Loucy (cell line): ENCODE results near the gene BPIFB1.

Source experiments
- H2AFZ ChIP-seq: fragments of 200-600 bp; sonication (generic); 2 replicates; pipeline ENCODE4 v1.6.0; 2016; ENCODE audit warnings: antibody characterized with exemption, mild to moderate bottlenecking, low read length, moderate library complexity
- H3F3A ChIP-seq: fragments of 200-600 bp; 2 replicates; pipeline ENCODE4 v1.6.0; 2016; ENCODE audit warnings: antibody characterized with exemption, low read depth, mild to moderate bottlenecking
- H3K27me3 ChIP-seq: fragments of 200-600 bp; sonication (generic); 2 replicates; pipeline ENCODE4 v1.6.1; 2014; ENCODE audit warnings: low read length, mild to moderate bottlenecking; ENCODE audit not compliant: insufficient read depth, poor library complexity, severe bottlenecking
- H3K36me3 ChIP-seq: fragments of 200-600 bp; sonication (generic); 2 replicates; pipeline ENCODE4 v1.6.1; 2016; ENCODE audit warnings: low read length; ENCODE audit not compliant: insufficient read depth
- H3K4me1 ChIP-seq: fragments of 200-600 bp; sonication (generic); 2 replicates; pipeline ENCODE4 v1.5.1; 2014; ENCODE audit warnings: low read length, mild to moderate bottlenecking; ENCODE audit not compliant: insufficient read depth, poor library complexity, severe bottlenecking
- H3K4me2 ChIP-seq: fragments of 200-600 bp; sonication (generic); 2 replicates; pipeline ENCODE4 v1.6.0; 2014; ENCODE audit warnings: antibody characterized with exemption, low read length, low read depth, mild to moderate bottlenecking; ENCODE audit not compliant: poor library complexity, severe bottlenecking
- H3K4me3 ChIP-seq: fragments of 200-600 bp; sonication (generic); 2 replicates; pipeline ENCODE4 v1.5.1; 2014; ENCODE audit warnings: low read length, mild to moderate bottlenecking, mixed read lengths; ENCODE audit not compliant: poor library complexity, severe bottlenecking
- H3K79me2 ChIP-seq: fragments of 200-600 bp; sonication (generic); 2 replicates; pipeline ENCODE4 v1.6.1; 2014; ENCODE audit warnings: low read length; ENCODE audit not compliant: insufficient read depth
- H3K9ac ChIP-seq: fragments of 200-600 bp; sonication (generic); 2 replicates; pipeline ENCODE4 v1.6.0; 2014; ENCODE audit warnings: mild to moderate bottlenecking, low read depth, low read length, moderate library complexity; ENCODE audit not compliant: poor library complexity, severe bottlenecking
- H3K9me2 ChIP-seq: fragments of 200-600 bp; sonication (generic); replicated peaks from 2 replicates; pipeline ENCODE4 v1.6.1; 2016; ENCODE audit warnings: low read depth, low read length, mixed read lengths
- H3K9me3 ChIP-seq: fragments of 200-600 bp; sonication (generic); 2 replicates; pipeline ENCODE4 v1.6.1; 2014; ENCODE audit warnings: mild to moderate bottlenecking, antibody characterized with exemption, low read length, low read depth; ENCODE audit not compliant: insufficient read depth
- H4K20me1 ChIP-seq: fragments of 200-600 bp; sonication (generic); 2 replicates; pipeline ENCODE4 v1.6.0; 2014; ENCODE audit warnings: antibody characterized with exemption, low read length, mild to moderate bottlenecking; ENCODE audit not compliant: insufficient read depth, poor library complexity, severe bottlenecking
- CTCF ChIP-seq: fragments of 200-600 bp; sonication (generic); conservative IDR thresholded peaks from 2 replicates; pipeline ENCODE4 v1.5.1; 2014; ENCODE audit warnings: mild to moderate bottlenecking, antibody characterized with exemption, low read length
- EZH2phosphoT487 ChIP-seq: fragments of 200-600 bp; IDR thresholded peaks from 2 replicates; pipeline ENCODE4 v1.6.1; 2018; ENCODE audit warnings: antibody characterized with exemption, mild to moderate bottlenecking, moderate library complexity, borderline replicate concordance

The BPIFB1 gene

GRCh38 chr20:33262658-33263065 lies 20.4 kb upstream of the BPIFB1 start:
- no peaks in the 10 kb centered on the region for H3K79me2 ChIP-seq
- no peak overlapping the region; the same call in 1 of the 2 replicates for H2AFZ ChIP-seq
- H3K4me2 ChIP-seq, result no peak overlapping the region
- H3K36me3 ChIP-seq, result no peaks in the 10 kb centered on the region
- no peak overlapping the region for H3K4me3 ChIP-seq
- no peaks in the 10 kb centered on the region for H3K9me2 ChIP-seq
- H3K27me3 ChIP-seq, result no peaks in the 10 kb centered on the region
- no peaks in the 10 kb centered on the region for H3F3A ChIP-seq
- no peaks in the 10 kb centered on the region for H3K4me1 ChIP-seq
- TF ChIP-seq CTCF, result peak; percentile 84
- no peak for TF ChIP-seq EZH2phosphoT487
- H4K20me1 ChIP-seq, result no peaks in the 10 kb centered on the region
- no peaks in the 10 kb centered on the region for H3K9me3 ChIP-seq
- H3K9ac ChIP-seq, result no peak overlapping the region

GRCh38 chr20:33263784-33264183 lies 19.2 kb upstream of the BPIFB1 start:
- no peak overlapping the region for H3K4me2 ChIP-seq
- TF ChIP-seq CTCF (no peak), EZH2phosphoT487 (no peak)

GRCh38 chr20:33267701-33268100 lies 15.3 kb upstream of the BPIFB1 start:
- Histone ChIP-seq H4K20me1 (no peaks in the 10 kb centered on the region), H3K27me3 (no peaks in the 10 kb centered on the region), H3F3A (no peaks in the 10 kb centered on the region), H3K9ac (no peak overlapping the region), H2AFZ (0 out of 2 replicates have a peak overlapping the region, but pooled peaks have one; percentile 15), H3K9me2 (no peaks in the 10 kb centered on the region), H3K36me3 (no peaks in the 10 kb centered on the region), H3K4me2 (no peak overlapping the region), H3K4me1 (no peaks in the 10 kb centered on the region), H3K79me2 (no peaks in the 10 kb centered on the region), H3K4me3 (no peak overlapping the region), H3K9me3 (no peaks in the 10 kb centered on the region)
- TF ChIP-seq EZH2phosphoT487, result no peak
- no peak for TF ChIP-seq CTCF

More at GRCh38 chr20:33263784-33264183, 19.2 kb upstream of the BPIFB1 start:
- no peaks in the 10 kb centered on the region for H3K27me3 ChIP-seq
- no peaks in the 10 kb centered on the region for H3K4me1 ChIP-seq
- H3K4me3 ChIP-seq, result no peak overlapping the region
- H3K79me2 ChIP-seq, result no peaks in the 10 kb centered on the region
- no peaks in the 10 kb centered on the region for H3K36me3 ChIP-seq
- H3K9ac ChIP-seq, result no peak overlapping the region
- H2AFZ ChIP-seq, result no peak overlapping the region
- H3F3A ChIP-seq, result no peaks in the 10 kb centered on the region
- H3K9me2 ChIP-seq, result no peaks in the 10 kb centered on the region
- no peaks in the 10 kb centered on the region for H3K9me3 ChIP-seq
- H4K20me1 ChIP-seq, result no peaks in the 10 kb centered on the region
